GM21576 (cell line): ENCODE data around the gene POLR3F.
"Not testable (repeated sequence)": the region's sequence is repeated elsewhere in the genome, so short reads cannot be mapped to it uniquely, and the experiment has no call there.

Experiments
- ATAC-seq: cut with Tn5 transposase; IDR thresholded peaks from one replicate; pipeline ENCODE4 v1.9.1; 2021; ENCODE audit warnings: mild to moderate bottlenecking, moderate library complexity; ENCODE audit not compliant: unreplicated experiment

Gene POLR3F

GRCh38 chr20:18466894-18467730, at the start of gene POLR3F, which contains the start of gene DZANK1:
TSS of gene POLR3F (plus strand) at chr20:18467390. CDS start at chr20:18467507, 117 bp downstream.
TSS of gene DZANK1 (minus strand) at chr20:18467030. CDS start at chr20:18465358, 1,672 bp downstream.
- ATAC-seq: peak; percentile 99

GRCh38 chr20:18421608-18422007, 45.6 kb upstream of the POLR3F start:
- no peak for ATAC-seq

- ATAC-seq: no peak
Observed at GRCh38 chr20:18427214-18427613, 40.0 kb upstream of the POLR3F start.

GRCh38 chr20:18428490-18429173, 38.6 kb upstream of the POLR3F start:
- ATAC-seq: no peak

- ATAC-seq: no peak
Observed at GRCh38 chr20:18430172-18430826, 36.9 kb upstream of the POLR3F start.

GRCh38 chr20:18431206-18431605, 36.0 kb upstream of the POLR3F start:
- no peak for ATAC-seq

GRCh38 chr20:18436847-18437246, 30.3 kb upstream of the POLR3F start:
- no peak for ATAC-seq

- ATAC-seq: no peak
Observed at GRCh38 chr20:18440403-18440802, 26.8 kb upstream of the POLR3F start.

- ATAC-seq: no peak
Observed at GRCh38 chr20:18443886-18444285, 23.3 kb upstream of the POLR3F start.

GRCh38 chr20:18456600-18456999, 10.6 kb upstream of the POLR3F start:
- ATAC-seq: no peak

GRCh38 chr20:18465536-18466200, 1.5 kb upstream of the POLR3F start:
- no peak for ATAC-seq

- ATAC-seq: no peak
Observed at GRCh38 chr20:18466574-18466893, 656 bp upstream of the POLR3F start.

GRCh38 chr20:18477218-18477617, 10.0 kb downstream of the POLR3F start:
- no peak for ATAC-seq

GRCh38 chr20:18477821-18478220, 10.6 kb downstream of the POLR3F start:
- no peak for ATAC-seq

GRCh38 chr20:18481596-18481995, 14.4 kb downstream of the POLR3F start:
- no peak for ATAC-seq

GRCh38 chr20:18488301-18488700, 21.1 kb downstream of the POLR3F start:
- no peak for ATAC-seq

GRCh38 chr20:18496042-18496441, 28.9 kb downstream of the POLR3F start:
- ATAC-seq: no peak

- ATAC-seq: peak; percentile 99
Observed at GRCh38 chr20:18496740-18497592, 29.8 kb downstream of the POLR3F start, which contains the start of gene RBBP9. TSS of gene RBBP9 (minus strand) at chr20:18497225. CDS start at chr20:18497167, 58 bp downstream.

- no peak for ATAC-seq
Observed at GRCh38 chr20:18497603-18498002, 30.4 kb downstream of the POLR3F start.

- ATAC-seq: not testable (repeated sequence)
Observed at GRCh38 chr20:18501672-18502071, 34.5 kb downstream of the POLR3F start.
